ENCODE results near the gene ZNF275.
"Not testable (repeated sequence)": the region's sequence is repeated elsewhere in the genome, so short reads cannot be mapped to it uniquely, and the experiment has no call there.

Gene ZNF275

GRCh38 chrX:153333821-153334653, at the start of gene ZNF275:
TSS of gene ZNF275 (plus strand) at chrX:153334153. CDS start at chrX:153336680, 2,527 bp downstream.
- peak; percentile 85 for DNase-seq (ENCODE audit: low spot score)

- DNase-seq (ENCODE audit: low spot score), result not testable (repeated sequence)
Observed at GRCh38 chrX:153285678-153286077, 48.3 kb upstream of the ZNF275 start.

DNA sequence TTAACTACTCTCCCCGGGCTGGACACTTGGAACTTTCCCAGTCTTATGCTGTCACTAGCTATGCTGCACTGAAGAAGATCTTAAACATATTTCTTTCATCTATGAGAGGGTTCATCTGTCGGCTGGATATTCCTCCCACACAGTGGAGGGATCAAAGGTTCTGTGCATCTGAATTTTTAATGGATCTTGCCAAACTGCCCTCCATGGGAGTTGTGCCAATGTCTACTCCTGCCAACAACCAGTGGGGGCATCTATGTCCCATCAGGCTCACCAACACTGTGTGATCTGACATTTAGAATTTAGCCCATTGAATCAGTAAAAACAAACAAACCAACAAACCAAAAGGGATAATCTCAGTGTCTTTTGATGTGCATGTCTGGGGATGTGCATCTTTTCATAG, 45.1 kb upstream of the ZNF275 start:
- DNase-seq (ENCODE audit: low spot score), result not testable (repeated sequence)

DNA sequence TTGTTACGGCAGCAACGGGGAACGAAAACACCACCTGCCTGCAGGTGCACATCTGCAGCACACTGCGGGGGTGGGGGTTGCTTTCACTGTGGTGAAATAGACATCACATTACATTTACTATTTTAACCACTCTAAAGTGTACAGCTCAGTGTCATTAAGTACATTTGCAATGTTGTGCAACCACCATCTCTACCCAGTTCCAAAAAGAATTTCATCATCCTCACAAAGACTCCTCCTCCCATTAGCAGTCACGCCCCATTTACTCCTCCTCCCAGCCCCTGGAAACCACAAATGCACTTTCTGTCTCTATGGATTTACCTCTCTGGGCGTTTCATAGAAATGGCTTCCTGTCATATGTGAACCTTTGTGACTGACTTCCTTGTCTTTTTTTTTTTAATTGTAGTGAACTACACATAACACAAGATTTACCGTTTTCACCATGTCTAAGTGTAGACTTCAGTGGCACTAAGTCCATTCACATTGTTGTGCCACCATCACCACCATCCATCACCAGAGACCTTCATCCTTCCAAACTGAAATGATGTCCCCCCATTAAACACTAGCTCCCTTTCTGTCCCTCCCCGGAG, 40.4 kb upstream of the ZNF275 start:
- DNase-seq (ENCODE audit: low spot score), result not testable (repeated sequence)

DNA sequence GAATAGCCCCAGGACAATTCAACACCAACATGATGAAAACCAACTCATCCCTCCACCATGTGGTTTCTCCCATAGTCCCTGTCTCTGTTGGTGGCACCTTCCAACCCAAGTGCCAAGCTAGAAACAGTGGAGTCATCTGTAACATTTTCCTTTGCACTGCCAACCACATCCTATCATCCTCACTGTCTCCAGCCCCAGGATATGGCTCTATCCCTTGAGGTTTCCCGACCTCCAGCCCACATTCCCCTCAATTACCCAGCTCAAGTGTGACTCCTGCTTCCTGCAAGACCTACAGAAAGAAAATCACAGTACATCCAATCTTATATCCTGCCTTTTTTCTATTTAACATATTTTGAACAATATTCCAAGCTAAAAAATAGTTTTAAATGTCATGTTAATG, 36.6 kb upstream of the ZNF275 start:
- no peak for DNase-seq (ENCODE audit: low spot score)

DNA sequence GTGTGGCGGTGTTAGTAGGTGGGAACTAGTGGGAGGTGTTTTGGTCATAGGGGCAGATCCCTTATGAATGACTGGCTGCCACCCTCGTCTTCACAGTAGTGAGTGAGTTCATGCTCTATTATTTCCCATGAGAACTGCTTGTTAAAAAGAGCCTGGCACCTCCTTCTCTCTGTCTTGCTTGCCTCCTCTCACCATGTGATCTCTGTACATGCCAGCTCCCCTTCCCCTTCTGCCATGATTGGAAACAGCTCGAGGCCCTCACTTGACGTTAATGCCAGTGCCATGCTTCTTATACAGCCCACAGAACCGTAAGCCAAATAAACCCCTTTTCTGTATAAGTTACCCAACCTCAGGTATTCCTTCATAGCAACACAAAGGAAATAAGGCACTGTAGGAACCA, 34.1 kb upstream of the ZNF275 start:
- no peak for DNase-seq (ENCODE audit: low spot score)

- no peak for DNase-seq (ENCODE audit: low spot score)
Observed at GRCh38 chrX:153301746-153302145, 32.2 kb upstream of the ZNF275 start.

GRCh38 chrX:153302796-153303195, 31.2 kb upstream of the ZNF275 start:
- DNase-seq (ENCODE audit: low spot score), result no peak

- no peak for DNase-seq (ENCODE audit: low spot score)
Observed at GRCh38 chrX:153303276-153304262, 30.4 kb upstream of the ZNF275 start.

DNA sequence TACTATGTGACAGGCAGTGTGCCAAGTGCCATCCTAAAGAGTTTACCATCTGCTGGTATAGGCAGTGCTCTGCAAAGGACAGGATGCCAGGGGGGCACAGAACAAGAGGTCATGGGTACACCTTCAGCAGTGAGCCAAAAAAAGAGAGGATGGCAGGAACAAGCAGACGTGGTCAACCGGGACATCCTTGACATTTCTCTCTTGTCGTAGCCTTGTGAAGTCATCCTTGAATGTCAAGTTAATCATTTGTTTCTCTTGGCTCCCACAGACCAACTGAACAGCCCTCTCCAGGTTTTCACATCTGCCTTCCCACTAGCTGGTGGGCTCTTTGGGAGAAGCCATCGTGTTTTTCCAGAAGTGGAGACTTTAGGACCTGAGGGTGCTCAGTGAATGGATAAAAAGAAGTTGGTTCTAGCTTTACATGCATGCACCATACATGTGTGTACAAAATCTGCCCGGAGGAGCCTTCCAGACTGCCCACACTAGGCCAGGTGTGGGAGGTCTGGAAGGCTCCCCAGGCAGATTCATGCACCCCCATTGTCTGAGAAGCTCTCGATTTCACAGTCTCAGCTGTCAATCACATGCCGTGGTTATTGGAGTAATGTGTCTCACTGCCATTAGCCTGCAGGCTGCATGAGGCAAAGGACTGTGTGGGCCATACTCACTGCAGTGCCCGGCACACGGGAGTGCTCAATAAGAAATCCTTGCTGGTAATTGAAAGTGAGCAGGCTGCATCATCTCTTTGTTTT, 28.8 kb upstream of the ZNF275 start:
- DNase-seq (ENCODE audit: low spot score), result no peak

- no peak for DNase-seq (ENCODE audit: low spot score)
Observed at GRCh38 chrX:153305972-153306371, 28.0 kb upstream of the ZNF275 start.

DNA sequence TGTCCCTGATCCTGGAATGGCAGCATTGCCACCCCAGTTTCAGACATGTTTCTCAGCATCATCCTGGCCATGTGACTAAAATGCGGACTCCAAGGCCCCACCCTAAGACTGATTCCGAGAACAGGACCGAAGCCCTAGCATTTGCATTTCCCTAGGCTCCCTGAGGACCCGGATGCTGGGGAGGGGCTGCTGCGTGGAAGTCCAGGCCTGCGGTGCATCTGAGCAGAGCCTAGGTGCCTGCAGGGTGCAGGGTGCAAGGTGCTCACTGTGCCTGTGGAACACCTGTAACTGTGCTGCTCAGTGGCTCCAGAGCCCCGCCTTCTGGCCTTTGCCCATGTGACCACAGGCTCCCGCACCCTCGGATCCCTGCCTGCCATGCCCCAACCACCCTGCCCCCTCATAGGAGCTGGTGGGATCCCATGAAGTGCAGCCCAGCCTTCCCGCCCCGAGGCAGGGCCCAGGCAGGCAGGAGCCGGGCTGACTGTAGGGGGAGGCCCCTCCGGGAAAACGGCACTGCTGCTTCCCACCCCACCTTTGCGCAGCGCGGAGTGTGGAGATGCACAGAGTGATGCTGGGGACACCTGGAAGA, 27.3 kb upstream of the ZNF275 start:
- DNase-seq (ENCODE audit: low spot score), result no peak

GRCh38 chrX:153307276-153308178, 26.4 kb upstream of the ZNF275 start:
- no peak for DNase-seq (ENCODE audit: low spot score)

- no peak for DNase-seq (ENCODE audit: low spot score)
Observed at GRCh38 chrX:153310901-153311300, 23.1 kb upstream of the ZNF275 start.

- DNase-seq (ENCODE audit: low spot score), result no peak
Observed at GRCh38 chrX:153312041-153312440, 21.9 kb upstream of the ZNF275 start.

- DNase-seq (ENCODE audit: low spot score), result no peak
Observed at GRCh38 chrX:153312842-153313241, 21.1 kb upstream of the ZNF275 start.

DNA sequence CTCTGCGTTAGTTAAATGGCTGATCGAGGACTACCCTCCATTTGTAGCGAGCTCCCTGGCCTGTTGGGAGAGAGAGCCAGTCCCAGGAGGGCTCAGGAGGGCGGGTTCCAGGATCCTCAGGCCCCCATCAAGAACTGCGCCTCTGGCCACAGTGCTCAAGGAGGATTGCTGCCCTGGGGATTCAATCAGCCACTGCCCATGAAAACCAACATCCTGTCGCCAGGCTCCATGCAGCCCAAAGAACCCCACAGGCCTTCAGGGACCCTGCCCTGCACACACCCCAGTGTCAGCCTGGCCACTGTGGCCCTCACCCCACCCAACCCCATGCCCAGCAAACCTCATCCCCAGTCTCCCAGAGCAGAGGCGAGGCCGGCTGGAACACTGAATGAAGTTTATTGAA, 16.6 kb upstream of the ZNF275 start:
- DNase-seq (ENCODE audit: low spot score), result no peak

GRCh38 chrX:153317996-153318722, 15.8 kb upstream of the ZNF275 start:
- no peak for DNase-seq (ENCODE audit: low spot score)

DNA sequence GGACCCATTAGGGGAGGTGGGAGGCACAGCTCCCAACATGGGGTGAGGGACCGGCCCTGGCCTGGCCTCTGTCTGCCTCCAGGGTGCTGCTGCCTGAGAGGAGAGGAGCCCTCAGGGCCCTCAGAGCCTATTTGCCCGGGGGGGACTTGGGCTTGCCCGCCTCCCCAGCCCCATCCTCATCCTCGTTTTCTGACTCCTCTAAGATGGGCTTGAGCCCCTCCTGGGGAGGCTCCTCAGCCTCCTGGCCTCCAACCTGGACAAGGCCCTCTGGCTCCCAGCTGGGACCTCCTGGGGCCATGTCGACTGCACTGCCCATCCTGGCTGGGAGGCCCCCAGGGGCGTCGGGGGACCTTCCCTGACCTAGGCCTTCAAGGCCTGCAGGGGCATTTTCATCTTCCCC, 15.1 kb upstream of the ZNF275 start:
- no peak for DNase-seq (ENCODE audit: low spot score)

Measured in germinal center (tissue), 1 donor.